SU-DHL-6 (cell line): ENCODE data around the gene OGDH.
"Not testable (repeated sequence)": the region's sequence is repeated elsewhere in the genome, so short reads cannot be mapped to it uniquely, and the experiment has no call there.

Experiments
- H2AFZ ChIP-seq: fragments of 200-600 bp; sonication (generic); 2 replicates; pipeline ENCODE4 v1.6.1; 2014; ENCODE audit warnings: low read depth, mild to moderate bottlenecking, moderate library complexity, mixed read lengths, antibody characterized with exemption, low read length; ENCODE audit not compliant: severe bottlenecking
- H3F3A ChIP-seq: fragments of 200-600 bp; shearing (Covaris generic); 2 replicates; pipeline ENCODE4 v1.6.0; 2016; ENCODE audit warnings: antibody characterized with exemption, mild to moderate bottlenecking; ENCODE audit not compliant: insufficient read depth
- H3K27ac ChIP-seq: fragments of 200-600 bp; sonication (generic); 2 replicates; pipeline ENCODE4 v1.5.1; 2016; ENCODE audit warnings: low read depth, mild to moderate bottlenecking, low read length, moderate library complexity, mixed read lengths
- H3K27me3 ChIP-seq: fragments of 200-600 bp; sonication (generic), shearing (Covaris generic); 2 replicates; pipeline ENCODE4 v1.6.0; 2014; ENCODE audit warnings: mild to moderate bottlenecking, low read length
- H3K36me3 ChIP-seq: fragments of 200-600 bp; sonication (generic); 2 replicates; pipeline ENCODE4 v1.6.1; 2014; ENCODE audit warnings: mild to moderate bottlenecking, low read length, mixed read lengths
- H3K4me2 ChIP-seq: fragments of 300-600, 200-600 bp; shearing (Covaris generic), sonication (generic); 2 replicates; pipeline ENCODE4 v1.6.0; 2014; ENCODE audit warnings: low read length, low read depth, mild to moderate bottlenecking; ENCODE audit not compliant: poor library complexity, severe bottlenecking
- H3K4me3 ChIP-seq: fragments of 200-600 bp; sonication (generic); 2 replicates; pipeline ENCODE4 v1.5.1; 2014; ENCODE audit warnings: antibody characterized with exemption, low read length, mild to moderate bottlenecking, mixed read lengths; ENCODE audit not compliant: insufficient read depth, poor library complexity, severe bottlenecking
- H3K79me2 ChIP-seq: fragments of 200-600 bp; sonication (generic); 2 replicates; pipeline ENCODE4 v1.6.1; 2014; ENCODE audit warnings: mild to moderate bottlenecking, low read length, moderate library complexity; ENCODE audit not compliant: insufficient read depth
- H3K9ac ChIP-seq: fragments of 200-600 bp; sonication (generic); 2 replicates; pipeline ENCODE4 v1.7.0; 2014; ENCODE audit warnings: mild to moderate bottlenecking, low read length
- H3K9me2 ChIP-seq: fragments of 200-600 bp; sonication (generic); replicated peaks from 2 replicates; pipeline ENCODE4 v1.6.1; 2014; ENCODE audit warnings: low read length; ENCODE audit not compliant: insufficient read depth
- H3K9me3 ChIP-seq: fragments of 200-600 bp; sonication (generic); 2 replicates; pipeline ENCODE4 v1.6.1; 2014; ENCODE audit warnings: low read length, mixed read lengths; ENCODE audit not compliant: insufficient read depth
- H4K20me1 ChIP-seq: fragments of 200-600 bp; sonication (generic); 2 replicates; pipeline ENCODE4 v1.6.1; 2014; ENCODE audit warnings: low read depth, mild to moderate bottlenecking, antibody characterized with exemption, low read length, moderate library complexity, mixed read lengths
- CTCF ChIP-seq: fragments of 200-600 bp; sonication (generic); IDR thresholded peaks from one replicate; pipeline ENCODE4 v1.5.1; 2017; ENCODE audit warnings: antibody characterized with exemption, mild to moderate bottlenecking, low read length, moderate library complexity; ENCODE audit not compliant: insufficient read depth, poor library complexity, severe bottlenecking
- EZH2phosphoT487 ChIP-seq: fragments of 200-600 bp; sonication (generic), shearing (Covaris generic); conservative IDR thresholded peaks from 2 replicates; pipeline ENCODE4 v1.6.1; 2018; ENCODE audit warnings: mild to moderate bottlenecking, antibody characterized with exemption, low read length, moderate library complexity, mixed read lengths

The OGDH gene

GRCh38 chr7:44561481-44561880 lies 44.9 kb upstream of the OGDH start:
- Histone ChIP-seq H3K9ac (no peak overlapping the region), H3K27ac (no peak overlapping the region), H3K4me2 (no peak overlapping the region), H3K9me2 (no peaks in the 10 kb centered on the region), H3K79me2 (no peaks in the 10 kb centered on the region), H4K20me1 (no peaks in the 10 kb centered on the region; the same call in 1 of the 2 replicates), H3K27me3 (no peaks in the 10 kb centered on the region), H2AFZ (no peak overlapping the region), H3K9me3 (no peaks in the 10 kb centered on the region), H3F3A (0 out of 2 replicates have a peak, but pooled peaks cover 3% of the 10 kb centered on the region), H3K36me3 (peaks cover 7% of the 10 kb centered on the region; the same call in 1 of the 2 replicates), H3K4me3 (no peak overlapping the region)
- no peak for TF ChIP-seq CTCF
- TF ChIP-seq EZH2phosphoT487 = no peak

DNA sequence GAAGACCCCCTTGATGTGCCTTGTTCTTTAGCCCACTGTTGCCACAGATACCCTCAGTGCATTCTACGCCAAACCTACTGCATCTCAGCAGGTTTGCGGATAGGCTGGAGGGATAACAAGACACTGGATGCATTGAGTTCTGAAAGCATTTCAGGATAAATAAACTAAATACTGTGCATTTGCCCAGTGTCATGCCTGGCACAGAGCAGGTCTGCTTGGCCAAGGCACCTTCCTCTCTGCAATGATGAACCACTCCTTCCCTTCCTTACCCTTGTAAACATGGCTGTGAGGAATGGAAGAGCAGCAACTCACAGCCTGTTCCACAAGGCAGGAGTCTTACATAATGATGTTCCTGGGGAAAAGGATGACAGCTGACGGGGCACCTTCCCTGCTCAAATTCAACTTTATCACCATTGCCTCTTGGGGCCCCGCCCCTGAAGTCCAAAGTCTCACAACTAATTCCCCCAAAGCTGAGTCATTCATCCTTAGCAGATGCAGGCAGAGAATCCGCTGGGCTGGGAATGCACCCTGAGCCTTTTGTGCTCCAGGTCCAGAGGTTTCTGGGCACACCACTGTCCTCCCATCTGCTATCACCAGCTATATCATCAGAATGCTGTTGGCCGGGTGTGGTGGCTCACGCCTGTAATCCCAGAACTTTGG lies 44.3 kb upstream of the OGDH start:
- Histone ChIP-seq H3K4me2 (no peak overlapping the region), H3K9me2 (no peaks in the 10 kb centered on the region), H3F3A (0 out of 2 replicates have a peak, but pooled peaks cover 3% of the 10 kb centered on the region), H4K20me1 (no peaks in the 10 kb centered on the region; the same call in 1 of the 2 replicates), H3K27me3 (no peaks in the 10 kb centered on the region), H3K36me3 (peaks cover 7% of the 10 kb centered on the region; the same call in 1 of the 2 replicates), H3K4me3 (no peak overlapping the region), H3K9ac (no peak overlapping the region), H3K9me3 (no peaks in the 10 kb centered on the region), H3K27ac (no peak overlapping the region), H3K79me2 (no peaks in the 10 kb centered on the region), H2AFZ (no peak overlapping the region)
- TF ChIP-seq CTCF (no peak), EZH2phosphoT487 (no peak)

GRCh38 chr7:44562622-44562962 lies 43.8 kb upstream of the OGDH start:
- not testable (repeated sequence) for H3K9ac ChIP-seq, H4K20me1 ChIP-seq, H3K36me3 ChIP-seq, H3K9me3 ChIP-seq, H3F3A ChIP-seq, H2AFZ ChIP-seq, H3K4me2 ChIP-seq, H3K9me2 ChIP-seq, H3K79me2 ChIP-seq, H3K27ac ChIP-seq, H3K4me3 ChIP-seq, H3K27me3 ChIP-seq

DNA sequence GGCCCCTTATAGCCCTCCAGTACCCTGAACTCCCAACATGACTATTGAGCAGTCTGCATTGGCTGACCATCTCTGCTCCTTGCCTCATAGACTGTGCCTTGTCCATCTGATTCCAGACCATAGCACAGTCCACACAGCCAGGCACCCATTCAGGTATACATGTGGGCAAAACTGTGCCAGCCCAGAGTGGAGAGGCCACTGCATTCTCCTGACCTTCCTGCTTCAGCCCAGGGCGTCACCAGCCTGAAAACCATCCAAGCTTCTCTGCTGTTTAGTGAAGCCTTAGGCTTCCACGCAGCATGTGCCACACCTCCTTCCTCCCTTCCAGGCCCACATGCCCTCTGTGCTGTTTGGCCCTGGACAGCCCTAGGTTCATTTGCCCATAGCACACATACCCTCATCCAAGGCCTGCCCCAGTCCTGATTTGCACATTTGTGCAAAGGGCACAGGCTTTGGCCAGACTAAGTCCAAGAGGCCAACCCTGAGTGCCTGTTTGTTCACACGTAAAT lies 43.2 kb upstream of the OGDH start:
- Histone ChIP-seq H3F3A (0 out of 2 replicates have a peak, but pooled peaks cover 3% of the 10 kb centered on the region), H3K4me2 (no peak overlapping the region), H3K36me3 (peaks cover 7% of the 10 kb centered on the region; the same call in 1 of the 2 replicates), H3K27ac (no peak overlapping the region), H4K20me1 (no peaks in the 10 kb centered on the region; the same call in 1 of the 2 replicates), H3K4me3 (no peak overlapping the region), H3K79me2 (no peaks in the 10 kb centered on the region), H3K27me3 (no peaks in the 10 kb centered on the region), H3K9ac (no peak overlapping the region), H3K9me2 (no peaks in the 10 kb centered on the region), H2AFZ (no peak overlapping the region), H3K9me3 (no peaks in the 10 kb centered on the region)
- no peak for TF ChIP-seq EZH2phosphoT487
- no peak for TF ChIP-seq CTCF
